ENCODE measurements around the gene RNF144A.

Gene RNF144A

GRCh38 chr2:7010391-7011054 lies 93.3 kb downstream of the RNF144A start:
- DNase-seq: no peak

GRCh38 chr2:7011356-7012083 lies 94.3 kb downstream of the RNF144A start:
- DNase-seq: no peak

GRCh38 chr2:7012141-7012764 lies 95.0 kb downstream of the RNF144A start:
- no peak for DNase-seq

- DNase-seq: no peak
Observed at GRCh38 chr2:7013471-7014160, 96.4 kb downstream of the RNF144A start.

- DNase-seq: peak; percentile 32
Observed at GRCh38 chr2:7014174-7014640, 97.0 kb downstream of the RNF144A start.

GRCh38 chr2:7015007-7015950 lies 98.1 kb downstream of the RNF144A start:
- no peak for DNase-seq

GRCh38 chr2:7016148-7016547 lies 98.9 kb downstream of the RNF144A start:
- DNase-seq: no peak

- DNase-seq: no peak
Observed at GRCh38 chr2:7016601-7017211, 99.5 kb downstream of the RNF144A start.

- DNase-seq: no peak
Observed at GRCh38 chr2:7017671-7018281, 100.6 kb downstream of the RNF144A start.

- DNase-seq: no peak
Observed at GRCh38 chr2:7018282-7018701, 101.1 kb downstream of the RNF144A start.

GRCh38 chr2:7018767-7019166 lies 101.6 kb downstream of the RNF144A start:
- no peak for DNase-seq

GRCh38 chr2:7019191-7019590 lies 102.0 kb downstream of the RNF144A start:
- DNase-seq: no peak

GRCh38 chr2:7020059-7020458 lies 102.8 kb downstream of the RNF144A start:
- no peak for DNase-seq

- DNase-seq: no peak
Observed at GRCh38 chr2:7020468-7020867, 103.3 kb downstream of the RNF144A start.

GRCh38 chr2:7020939-7021470 lies 103.8 kb downstream of the RNF144A start:
- no peak for DNase-seq

GRCh38 chr2:7022492-7023385 lies 105.5 kb downstream of the RNF144A start:
- DNase-seq: no peak

GRCh38 chr2:7023542-7023941 lies 106.3 kb downstream of the RNF144A start:
- no peak for DNase-seq

GRCh38 chr2:7024261-7024660 lies 107.0 kb downstream of the RNF144A start:
- DNase-seq: no peak

GRCh38 chr2:7025082-7025481 lies 107.9 kb downstream of the RNF144A start:
- DNase-seq: no peak

- peak; percentile 6 for DNase-seq
Observed at GRCh38 chr2:7026742-7027141, 109.5 kb downstream of the RNF144A start.
